Amniotic epithelial cell (primary cell): ENCODE measurements around the gene AMN.

Source experiments
- DNase-seq: peaks from one replicate; pipeline ENCODE4 v3.0.0-alpha.2; 2010; ENCODE audit warnings: low read depth

Gene AMN

DNA sequence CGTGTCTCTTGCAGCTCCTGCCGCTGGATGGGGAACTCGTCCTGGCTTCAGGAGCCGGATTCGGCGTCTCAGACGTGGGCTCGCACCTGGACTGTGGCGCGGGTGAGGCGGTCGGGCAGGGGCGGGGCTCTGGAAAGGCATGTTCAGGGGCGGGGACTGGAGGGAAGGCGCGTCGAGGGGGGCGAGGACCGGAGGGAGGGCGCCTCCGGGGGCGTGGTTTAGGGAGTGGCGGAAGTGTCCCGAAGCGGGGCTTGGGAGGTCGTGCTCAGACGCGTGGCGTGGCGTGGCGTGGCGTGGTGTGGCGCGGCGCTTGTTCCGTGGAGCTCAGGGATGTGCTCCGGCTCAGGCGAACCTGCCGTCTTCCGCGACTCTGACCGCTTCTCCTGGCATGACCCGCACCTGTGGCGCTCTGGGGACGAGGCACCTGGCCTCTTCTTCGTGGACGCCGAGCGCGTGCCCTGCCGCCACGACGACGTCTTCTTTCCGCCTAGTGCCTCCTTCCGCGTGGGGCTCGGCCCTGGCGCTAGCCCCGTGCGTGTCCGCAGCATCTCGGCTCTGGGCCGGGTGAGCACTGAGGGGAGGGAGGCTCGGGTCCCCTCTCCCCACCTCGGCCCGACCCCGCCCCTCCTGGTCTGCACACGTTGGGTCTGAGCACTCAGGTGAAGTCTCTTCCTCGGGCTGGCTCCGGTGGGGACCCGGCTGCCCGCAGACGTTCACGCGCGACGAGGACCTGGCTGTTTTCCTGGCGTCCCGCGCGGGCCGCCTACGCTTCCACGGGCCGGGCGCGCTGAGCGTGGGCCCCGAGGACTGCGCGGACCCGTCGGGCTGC is 6.2 kb downstream of the AMN start:
- DNase-seq = peak; percentile 40

DNA sequence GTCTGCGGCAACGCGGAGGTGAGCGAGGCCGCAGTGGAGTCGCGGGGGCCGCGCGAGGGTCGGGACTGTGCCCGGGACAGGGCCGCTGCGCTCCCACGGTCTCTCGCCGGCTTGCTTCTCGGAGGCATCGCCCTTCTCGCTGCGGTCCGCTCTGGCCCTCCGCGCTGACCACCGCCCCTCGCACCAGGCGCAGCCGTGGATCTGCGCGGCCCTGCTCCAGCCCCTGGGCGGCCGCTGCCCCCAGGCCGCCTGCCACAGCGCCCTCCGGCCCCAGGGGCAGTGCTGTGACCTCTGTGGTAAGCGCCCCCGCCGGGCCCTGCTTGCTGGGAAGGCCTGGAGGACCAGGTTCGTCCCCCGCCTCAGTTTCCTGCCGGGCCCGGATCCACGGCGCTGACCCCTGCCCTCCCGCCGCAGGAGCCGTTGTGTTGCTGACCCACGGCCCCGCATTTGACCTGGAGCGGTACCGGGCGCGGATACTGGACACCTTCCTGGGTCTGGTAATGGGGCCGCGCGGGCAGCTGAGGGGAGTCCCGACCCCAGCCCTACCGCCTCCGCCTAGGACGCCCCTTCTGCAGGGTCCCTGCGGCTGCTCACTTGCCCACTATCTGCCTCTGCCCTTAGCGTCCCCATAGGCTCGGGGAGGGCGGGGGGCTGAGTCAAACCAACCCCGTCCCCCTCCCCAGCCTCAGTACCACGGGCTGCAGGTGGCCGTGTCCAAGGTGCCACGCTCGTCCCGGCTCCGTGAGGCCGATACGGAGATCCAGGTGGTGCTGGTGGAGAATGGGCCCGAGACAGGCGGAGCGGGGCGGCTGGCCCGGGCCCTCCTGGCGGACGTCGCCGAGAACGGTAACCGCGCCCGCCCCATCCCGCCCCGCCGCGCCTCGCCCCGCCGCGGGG is 7.0 kb downstream of the AMN start:
- no peak for DNase-seq

DNA sequence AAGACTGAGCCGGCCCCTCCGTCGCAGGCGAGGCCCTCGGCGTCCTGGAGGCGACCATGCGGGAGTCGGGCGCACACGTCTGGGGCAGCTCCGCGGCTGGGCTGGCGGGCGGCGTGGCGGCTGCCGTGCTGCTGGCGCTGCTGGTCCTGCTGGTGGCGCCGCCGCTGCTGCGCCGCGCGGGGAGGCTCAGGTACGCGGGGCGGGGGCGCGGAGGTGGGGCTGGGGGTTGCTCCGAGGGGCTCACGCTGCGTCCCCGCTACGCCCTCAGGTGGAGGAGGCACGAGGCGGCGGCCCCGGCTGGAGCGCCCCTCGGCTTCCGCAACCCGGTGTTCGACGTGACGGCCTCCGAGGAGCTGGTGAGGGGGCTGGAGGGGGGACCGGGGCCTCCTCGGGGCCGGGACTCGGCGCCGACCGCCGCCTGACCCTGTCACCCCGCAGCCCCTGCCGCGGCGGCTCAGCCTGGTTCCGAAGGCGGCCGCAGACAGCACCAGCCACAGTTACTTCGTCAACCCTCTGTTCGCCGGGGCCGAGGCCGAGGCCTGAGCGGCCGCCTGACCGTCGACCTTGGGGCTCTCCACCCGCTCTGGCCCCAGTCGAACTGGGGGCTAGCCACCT is 7.8 kb downstream of the AMN start:
- DNase-seq = no peak

DNA sequence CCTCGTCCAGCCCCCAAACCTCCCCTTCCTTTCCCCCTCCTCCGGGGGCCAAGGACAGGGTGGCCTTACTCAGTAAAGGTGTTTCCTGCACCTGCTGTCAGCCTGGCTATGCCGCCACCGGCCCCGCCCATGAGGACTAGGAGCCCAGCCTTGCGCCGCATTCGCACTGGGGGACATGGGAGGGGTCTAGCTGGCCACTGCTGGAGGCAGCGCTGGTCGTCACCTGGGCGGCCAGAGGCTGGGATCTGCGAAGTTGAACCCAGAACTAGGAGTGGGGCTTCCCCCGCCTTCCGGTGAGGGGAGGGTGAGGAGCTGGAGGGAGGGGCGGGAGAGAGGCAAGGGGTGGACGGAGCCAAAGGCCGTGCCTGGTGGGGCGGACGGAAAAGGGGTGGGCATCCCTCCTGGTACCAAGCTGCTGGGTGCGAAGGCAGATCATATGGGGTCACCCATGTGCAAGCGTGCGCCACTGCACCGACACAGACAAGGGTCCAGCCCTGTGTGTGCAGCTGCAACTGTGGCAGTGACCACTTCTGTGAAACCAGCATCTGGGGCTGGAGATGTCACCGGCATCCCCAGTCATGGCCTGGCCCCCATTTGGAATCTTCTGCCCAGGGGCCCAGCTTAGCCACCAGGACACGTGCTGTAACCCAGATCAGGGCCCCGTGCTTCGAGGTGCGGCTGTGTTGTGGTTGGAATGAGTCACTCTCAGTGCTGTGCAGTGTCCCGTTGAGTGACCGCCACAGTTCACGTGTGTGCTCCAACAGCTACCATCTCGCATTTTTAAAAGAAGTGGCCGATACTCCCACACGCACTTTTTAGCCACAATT is 8.5 kb downstream of the AMN start:
- peak; percentile 22 for DNase-seq

DNA sequence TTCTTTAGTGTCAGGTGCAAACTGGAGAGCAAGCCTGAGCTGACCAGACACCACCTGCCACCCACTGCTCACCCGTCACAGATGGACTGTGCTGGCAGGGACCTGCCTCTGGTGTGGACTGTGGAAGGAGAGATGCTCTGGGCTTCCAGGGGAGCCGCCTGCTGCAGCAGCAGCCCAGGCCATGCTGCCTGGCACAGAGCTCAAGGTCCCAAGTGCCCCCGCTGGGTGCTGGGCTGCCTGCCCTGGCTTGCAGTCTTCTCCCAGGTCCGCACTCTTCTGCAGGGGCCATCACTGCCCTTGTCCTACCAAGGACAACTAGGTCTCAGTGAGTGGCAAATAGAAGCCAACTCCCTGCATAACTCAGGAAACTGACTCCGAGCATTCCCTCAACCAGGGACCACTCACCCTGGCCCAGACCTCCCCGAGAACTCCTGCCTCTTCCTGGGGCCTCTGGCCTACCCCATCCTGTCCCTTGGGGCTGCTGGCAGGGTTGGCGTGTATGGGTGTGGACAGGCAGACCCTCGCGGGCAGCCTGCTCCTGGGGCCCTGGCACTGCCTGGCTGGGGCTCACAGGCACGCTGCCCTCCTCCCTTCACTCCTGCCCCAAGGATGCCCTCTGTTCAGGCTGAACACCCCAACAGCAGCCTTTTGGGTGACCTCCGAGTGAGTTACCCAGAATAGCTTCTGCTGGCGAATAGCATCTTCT is 9.3 kb downstream of the AMN start:
- DNase-seq = no peak

DNA sequence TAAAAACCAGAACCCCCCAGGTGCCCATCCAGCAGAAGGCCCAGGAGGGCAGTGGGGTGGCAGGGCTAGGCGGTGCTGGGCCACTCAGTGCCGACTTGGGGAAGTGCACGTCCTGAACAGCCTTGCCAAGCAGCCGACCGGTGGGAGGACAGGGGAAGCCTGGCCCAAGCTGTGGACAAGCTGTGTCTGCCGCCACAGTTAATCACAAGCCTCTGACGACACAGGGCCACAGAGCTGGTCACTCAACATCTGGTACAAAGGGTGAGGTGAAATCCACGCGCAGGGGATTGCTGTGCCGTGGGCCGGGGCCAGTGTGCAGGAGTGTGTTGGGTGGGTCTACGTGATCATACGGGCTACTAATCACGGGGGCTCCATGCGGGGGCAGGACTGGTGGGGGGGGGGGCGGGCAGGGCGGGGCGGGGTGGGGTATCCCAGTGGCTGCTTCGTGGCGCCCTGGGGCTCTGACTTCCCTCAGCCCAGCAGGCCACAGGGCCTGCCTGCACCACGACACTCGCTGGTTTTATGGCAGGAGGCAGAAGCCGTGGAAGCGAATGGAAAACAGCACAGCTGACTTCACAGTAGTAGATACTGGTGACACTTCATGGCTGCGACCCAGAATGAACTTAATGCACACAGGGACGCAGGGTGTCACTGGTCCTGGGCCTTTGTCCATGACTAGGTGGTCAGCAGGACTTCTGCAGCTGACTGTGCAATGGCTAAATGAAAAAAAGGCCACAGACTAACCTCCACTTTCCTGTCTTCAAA is 10.2 kb downstream of the AMN start:
- DNase-seq = no peak

DNA sequence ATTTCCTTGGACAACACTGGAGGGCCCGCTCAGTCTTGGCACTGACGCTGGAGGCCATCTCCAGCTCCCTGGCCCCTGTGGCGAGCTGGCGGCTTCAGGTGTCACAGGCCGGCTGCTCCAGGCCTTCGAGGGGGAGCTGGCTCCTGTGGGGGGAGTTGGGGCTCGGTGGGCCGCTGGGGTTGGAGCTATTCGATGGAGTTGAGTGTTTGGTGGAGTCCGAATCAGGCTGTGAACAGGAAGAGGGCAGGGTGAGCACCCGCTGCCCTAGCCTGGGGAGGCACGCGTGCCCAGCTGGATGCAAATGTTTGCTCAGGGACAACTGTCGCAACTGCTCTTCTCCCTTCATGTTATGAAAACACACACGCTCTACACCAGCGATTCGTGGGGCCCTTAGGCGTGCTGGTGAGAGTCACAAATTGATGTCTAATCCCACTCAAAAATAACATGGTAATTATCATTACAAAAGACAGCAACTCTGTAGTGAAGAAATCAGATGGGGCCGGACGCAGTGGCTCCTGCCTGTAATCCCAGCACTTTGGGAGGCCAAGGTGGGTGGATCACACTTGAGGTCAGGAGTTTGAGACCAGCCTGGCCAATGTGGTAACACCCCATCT is 11.3 kb downstream of the AMN start:
- DNase-seq = no peak

DNA sequence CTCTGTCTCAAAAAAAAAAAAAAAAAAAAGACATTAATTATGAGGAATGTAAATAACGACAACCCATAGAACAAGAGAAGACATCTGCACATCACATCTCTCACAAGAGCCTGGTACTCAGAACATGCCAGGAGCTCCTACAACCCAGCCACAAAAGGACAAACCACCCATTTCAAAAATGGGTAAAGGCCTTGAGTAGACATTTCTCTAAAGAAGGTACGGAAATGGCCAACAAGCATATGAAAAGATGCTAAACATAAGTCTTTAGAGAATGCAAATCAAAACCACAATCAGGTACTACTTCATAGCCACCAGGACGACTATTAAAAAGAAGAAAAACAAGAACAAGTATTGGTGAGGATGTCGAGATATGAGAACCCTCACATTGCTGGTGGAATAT is 13.3 kb downstream of the AMN start:
- no peak for DNase-seq

DNA sequence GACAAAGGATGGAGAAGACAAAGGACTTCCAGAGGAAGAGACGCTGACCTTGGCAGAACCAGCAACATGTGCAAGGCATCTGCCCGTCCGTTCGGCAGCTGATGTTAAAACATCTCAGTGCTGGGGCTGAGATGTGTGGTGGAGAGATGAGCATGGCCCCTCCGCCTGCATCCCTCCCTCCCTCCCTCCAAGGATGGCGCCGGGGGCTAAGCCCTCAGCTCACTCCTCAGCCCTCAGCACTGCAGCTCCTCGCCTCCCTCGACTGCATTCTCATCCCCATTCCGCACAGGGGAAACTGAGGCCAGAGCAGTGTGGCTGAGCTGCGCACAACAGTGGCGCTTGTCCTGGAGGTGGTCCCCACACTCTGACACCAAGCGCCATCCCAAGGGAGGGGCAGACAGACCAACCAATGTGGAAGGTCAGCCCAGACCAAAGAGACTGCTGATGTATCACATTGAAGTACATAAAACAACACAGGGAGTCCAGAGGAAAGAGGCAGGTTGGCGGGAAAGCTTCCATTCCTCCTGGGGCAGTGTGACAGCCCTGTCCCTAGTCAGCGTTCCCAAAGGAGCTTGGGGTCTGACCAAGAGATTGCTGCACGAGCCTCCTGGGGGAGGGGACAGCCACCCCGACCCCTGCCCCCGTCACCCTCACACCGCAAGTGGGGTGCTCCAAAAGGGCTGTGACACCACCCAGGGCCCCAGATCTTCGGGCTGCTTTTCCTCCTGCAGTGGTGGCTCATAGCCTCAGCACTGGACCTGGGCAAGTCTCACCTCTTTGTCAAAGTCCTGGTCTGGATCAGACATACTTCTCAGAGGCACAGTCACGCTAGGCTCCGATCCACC is 15.1 kb downstream of the AMN start:
- DNase-seq = no peak

DNA sequence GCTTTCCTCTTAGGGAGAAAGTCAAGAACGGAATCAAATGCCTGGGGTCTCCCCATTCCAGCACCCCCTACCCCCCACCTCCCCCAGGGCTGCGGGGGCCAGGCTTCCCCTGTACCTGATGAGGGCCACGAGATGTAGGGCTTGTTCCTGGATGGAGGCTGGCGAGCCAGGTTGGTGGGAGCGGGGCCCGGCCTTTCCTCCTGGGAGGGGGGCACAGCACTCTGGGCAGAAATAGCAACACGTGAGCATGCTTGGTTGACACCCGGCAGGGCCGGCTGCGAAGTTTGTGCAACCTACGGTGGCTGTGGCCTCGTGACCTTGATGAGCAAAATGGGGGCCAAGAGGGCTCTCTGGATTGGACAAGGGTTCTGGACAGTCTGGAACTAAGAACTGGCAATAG is 15.7 kb downstream of the AMN start:
- no peak for DNase-seq

DNA sequence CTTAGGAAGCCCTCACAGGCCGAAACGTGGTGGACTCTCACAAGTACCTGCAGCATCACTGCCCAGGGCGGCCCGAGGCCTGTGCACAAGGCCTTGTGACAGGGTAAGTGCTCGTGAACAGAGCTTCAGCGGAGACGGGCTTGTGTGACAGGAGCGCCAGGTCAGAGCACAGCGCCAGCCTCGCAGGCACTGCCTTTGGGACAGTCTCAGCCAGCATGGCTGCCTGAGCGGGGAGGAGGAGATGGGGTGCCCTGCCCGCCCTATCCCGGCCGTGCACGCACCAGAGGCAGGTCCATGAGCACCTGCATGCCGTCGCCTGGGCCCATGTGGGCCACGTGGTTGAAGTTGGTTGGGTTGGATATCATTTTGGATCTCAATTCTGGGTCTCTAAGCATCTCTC is 16.9 kb downstream of the AMN start:
- no peak for DNase-seq

DNA sequence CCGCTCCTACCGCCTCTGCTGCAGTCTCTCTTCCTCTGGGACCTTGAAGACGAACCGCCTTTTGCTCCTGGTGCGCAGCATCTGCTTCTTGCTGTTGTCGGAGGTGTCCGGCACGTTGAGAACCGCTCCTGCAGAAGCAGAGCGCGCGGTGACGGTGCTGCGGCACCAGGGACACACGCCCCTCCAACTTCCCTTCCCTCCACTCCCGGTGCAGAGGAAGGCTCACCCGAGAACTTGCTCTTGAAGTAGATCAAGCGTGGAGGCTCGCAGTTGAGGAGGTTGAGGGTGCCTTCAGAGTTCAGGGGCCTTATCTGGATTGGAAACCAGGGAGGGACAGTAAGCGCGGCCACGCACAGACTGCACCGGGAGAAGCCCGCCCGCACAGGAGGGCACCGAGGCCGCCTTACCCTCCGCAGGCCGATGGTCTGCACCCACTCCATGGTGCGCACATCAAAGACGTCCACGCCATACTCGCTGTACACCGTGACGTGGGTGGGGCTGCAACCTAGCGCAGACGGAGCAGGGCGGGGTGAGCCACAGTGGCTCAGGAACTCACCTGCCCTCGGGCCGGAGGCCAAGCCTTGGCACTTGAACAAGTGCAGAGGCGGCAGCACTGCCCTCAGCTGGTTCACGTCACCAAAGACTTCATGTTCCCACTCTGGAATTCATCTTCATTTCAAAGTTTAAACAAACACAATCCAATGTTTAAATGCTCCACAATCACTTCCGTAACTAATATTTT is 17.5 kb downstream of the AMN start:
- DNase-seq = no peak

DNA sequence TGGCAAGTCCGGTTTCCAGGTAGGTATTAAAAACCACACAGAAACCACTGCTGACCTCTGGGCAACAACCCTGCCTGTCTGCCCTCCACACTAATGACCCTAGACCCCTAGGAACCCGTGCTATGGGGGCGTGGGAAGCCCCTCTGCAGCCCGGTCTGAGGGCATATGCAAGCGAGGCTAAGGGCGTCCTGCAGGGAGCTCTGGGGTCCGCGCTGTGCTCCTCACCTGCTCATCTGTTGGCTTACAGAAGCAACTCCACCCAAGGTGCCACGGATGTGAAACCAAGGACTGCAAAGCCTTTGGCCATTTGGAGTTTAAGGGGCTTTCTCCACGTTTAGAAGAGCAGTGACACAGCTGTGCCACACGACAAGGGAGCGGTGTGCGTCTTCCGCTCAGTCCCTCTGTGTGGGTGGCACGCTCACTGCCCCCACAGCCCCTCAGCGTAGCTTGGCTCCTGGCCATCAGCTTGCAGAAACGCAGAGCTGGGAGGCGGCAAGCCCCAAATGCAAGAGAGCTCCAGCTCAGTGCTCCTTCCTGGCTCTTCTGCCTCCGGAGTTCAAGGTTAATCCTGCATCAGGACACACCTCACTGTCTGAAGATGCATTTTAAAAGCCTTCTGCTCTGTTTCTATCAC is 18.4 kb downstream of the AMN start:
- DNase-seq = no peak

DNA sequence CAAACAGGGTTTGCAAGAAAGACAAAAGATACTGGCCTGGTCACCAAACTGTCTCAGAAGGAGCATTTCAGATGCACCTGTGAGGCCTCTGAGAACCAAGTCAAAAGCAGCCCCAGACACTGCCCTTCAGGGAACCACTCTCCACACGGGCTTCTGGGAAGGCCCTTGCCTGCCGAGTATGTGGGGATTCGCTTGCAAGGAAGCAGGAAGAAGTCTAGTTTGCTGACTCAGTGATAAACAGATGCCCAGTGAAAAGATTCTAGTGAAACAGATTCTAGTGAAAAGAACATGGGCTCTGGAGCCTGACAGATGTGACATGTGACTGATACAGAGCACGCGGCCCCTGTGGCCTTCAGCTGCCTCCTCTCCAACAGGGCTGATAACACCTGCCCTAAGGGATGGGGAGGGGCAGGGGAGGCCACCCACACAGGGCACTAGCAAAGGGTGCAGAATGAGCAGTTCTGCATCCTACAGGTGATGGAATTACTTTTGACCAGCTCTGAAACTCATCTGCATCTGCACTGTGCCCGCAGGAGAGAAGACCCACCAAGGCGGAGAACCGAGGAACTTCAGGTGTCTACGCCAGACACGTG is 19.1 kb downstream of the AMN start:
- no peak for DNase-seq

DNA sequence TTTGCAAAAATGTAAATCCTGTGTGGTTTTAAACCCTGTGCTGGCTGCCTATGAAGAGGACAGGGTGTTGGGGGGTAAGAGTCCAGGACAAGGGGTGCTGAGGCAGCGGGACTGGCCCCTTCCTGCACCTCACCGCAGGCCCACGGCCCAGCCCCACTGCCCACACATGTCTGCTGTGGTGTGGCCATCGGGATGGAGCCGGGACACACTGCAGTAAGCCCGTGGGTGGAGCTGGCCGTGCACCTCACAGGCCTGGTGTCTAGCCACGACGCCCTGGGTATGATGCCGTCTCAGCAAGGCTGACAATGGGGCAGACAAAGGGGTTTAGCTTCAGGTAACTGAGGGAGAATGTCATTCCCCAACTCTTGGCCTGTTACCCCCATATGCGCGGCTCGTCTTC is 19.6 kb downstream of the AMN start:
- no peak for DNase-seq

DNA sequence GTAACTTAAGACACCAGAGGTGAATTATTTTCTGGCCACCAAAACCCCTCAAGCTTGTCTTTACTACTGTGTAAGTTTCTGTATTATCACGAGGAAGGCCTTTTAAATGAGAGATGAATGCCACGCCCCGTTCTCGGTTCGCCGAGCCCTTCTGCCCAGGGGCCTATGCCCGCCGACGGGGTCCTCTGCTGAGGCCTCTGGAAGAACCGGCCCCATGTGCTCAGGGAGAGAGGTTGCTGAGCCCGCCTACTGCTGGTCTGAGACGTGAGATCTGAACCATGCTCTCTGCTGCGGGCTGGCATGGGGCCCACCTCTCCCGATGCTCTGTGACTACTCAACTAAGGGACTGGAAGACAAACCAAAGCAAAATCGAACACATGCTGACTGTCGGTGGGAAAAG is 21.0 kb downstream of the AMN start:
- DNase-seq = no peak

DNA sequence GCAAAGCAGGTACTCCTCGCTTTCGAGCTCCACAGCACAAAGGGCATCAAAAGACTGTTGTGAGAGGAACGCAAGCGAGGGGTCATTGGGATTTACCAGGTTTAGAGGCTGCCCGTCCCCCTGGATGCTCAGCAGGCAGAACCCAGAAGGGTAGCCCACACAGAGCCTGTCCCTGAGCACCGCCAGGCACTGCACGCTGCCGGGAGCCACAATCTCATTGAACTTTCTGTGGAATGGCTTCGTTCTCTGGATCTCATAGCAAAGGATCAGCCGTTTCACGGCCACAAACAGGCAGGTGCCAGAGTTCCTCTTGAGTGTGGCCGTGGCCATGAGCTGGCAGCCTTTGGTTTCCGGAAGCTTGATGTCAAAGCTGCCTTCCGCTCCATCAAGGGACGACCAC is 21.5 kb downstream of the AMN start:
- no peak for DNase-seq
